HG02870 (cell line): Measurements from ENCODE around the gene GTPBP2.

Experiments used
- ATAC-seq: cut with Tn5 transposase; IDR thresholded peaks from one replicate; pipeline ENCODE4 v1.9.1; 2021; ENCODE audit warnings: mild to moderate bottlenecking, moderate library complexity; ENCODE audit not compliant: unreplicated experiment

The GTPBP2 gene

GRCh38 chr6:43582911-43583310 is 46.2 kb downstream of the GTPBP2 start:
- no peak for ATAC-seq

DNA sequence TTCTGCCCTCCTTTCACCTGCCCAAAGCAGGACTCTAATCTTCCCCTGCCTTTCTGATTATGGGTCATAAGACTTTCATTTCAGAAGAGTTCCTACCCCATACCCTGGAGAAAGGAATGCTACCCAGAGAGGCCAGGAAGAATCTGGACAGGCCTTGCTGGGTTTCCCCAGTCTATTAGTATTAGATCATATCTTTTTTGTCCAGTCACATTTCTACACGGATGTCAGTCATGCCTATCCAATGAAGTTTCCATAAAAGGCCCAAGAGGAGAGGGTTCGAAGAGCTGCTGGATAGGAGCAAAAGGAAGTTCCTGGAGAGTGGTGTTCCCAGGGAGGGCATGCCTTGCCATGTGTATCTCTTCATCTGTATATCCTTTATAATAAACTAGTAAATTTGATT is 49.9 kb downstream of the GTPBP2 start:
- ATAC-seq = no peak

GRCh38 chr6:43578748-43579147 is 50.3 kb downstream of the GTPBP2 start:
- no peak for ATAC-seq

- ATAC-seq = peak; percentile 79
Measured at GRCh38 chr6:43575772-43576551, 53.1 kb downstream of the GTPBP2 start, which contains the start of the genes POLH and XPO5. Gene POLH, plus strand, starts transcription at chr6:43576185. Its CDS starts 6,135 bp downstream, at chr6:43582320. Gene XPO5, minus strand, starts transcription at chr6:43576038. Its CDS starts 174 bp downstream, at chr6:43575864.

GRCh38 chr6:43575105-43575771 is 53.8 kb downstream of the GTPBP2 start:
- peak; percentile 17 for ATAC-seq

GRCh38 chr6:43572015-43572414 is 57.0 kb downstream of the GTPBP2 start:
- no peak for ATAC-seq

- no peak for ATAC-seq
Measured at GRCh38 chr6:43570876-43571441, 58.1 kb downstream of the GTPBP2 start.
